ENCODE data around the gene FSIP1.

DNA sequence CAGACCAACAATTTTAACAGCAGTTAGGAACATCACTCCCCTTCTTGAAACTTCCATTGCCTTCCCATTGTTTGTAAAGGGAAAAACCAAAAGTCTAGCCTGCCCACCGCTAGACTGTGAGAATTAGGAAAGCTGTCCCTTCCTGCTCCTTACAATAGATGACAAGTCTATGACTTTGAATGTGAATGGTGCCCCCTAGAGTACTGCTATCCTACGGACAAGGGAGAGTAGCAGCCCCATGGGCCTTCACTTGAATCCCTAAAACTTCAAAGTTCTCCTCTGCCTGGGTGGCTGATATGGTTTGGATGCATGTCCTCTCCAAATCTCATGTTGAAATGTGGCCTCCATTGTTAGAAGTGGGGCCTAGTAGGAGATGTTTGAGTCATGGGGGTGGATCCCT lies 41.0 kb upstream of the FSIP1 start:
- TF ChIP-seq GATA2 (IDR thresholded peaks at IDR 0.05; ENCODE audit: low read depth, low read length) = no peak
- TF ChIP-seq GATA3 (IDR thresholded peaks at IDR 0.05; ENCODE audit: low read depth, low read length) = no peak
